Measurements from ENCODE around the gene MUC16. TPM values are rescaled to one million over a fixed set of nuclear protein-coding genes. Genes with fewer than 3 reads are reported as not detected.
"Not testable (repeated sequence)": the region's sequence is repeated elsewhere in the genome, so short reads cannot be mapped to it uniquely, and the experiment has no call there.

MUC16 gene
- total and polyA plus RNA-seq, 4 donors: under 0.01 TPM; not detected in 3

DNA sequence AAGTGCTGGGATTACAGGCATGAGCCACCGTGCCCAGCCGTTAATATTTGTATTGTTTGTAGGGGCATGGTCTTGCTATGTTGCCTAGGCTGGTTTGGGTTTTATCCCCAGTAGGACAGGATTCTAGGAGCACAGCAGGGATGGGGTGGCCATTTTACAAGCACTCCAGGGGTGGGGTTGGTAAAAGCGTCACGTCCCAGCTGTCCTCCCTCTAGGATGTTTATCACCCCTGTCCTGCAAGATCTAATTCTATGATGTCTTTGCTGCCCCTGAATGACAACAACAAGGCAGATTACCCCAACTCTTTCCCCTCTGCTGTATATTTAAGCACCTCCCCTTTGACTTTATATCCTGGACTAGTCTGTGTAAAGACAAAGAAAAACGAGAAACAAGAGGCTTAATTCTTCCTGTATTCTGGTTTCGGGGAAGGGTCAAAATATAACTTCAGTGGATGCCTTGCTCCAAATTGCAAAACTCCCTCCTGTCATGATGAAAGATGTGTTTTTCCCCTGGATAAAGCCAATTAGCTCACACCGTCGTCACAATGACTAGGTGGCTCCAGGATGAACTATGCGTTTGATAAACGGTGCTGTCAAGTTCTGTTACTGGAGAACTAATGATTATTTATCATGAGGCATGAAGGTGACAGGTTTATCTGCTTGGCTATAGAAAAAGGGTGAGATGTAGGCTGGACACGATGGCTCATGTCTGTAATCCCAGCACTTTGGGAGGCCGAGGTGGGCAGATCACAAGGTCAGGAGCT, 48.9 kb upstream of the MUC16 start:
- no peak for TF ChIP-seq ZBTB33 (IDR thresholded peaks at IDR 0.05)
- TF ChIP-seq YY1 (IDR thresholded peaks at IDR 0.05): no peak
- no peak for TF ChIP-seq RXRA (IDR thresholded peaks at IDR 0.05)
- no peak for TF ChIP-seq FOXA2 (IDR thresholded peaks at IDR 0.05)
- TF ChIP-seq EGR1 (IDR thresholded peaks at IDR 0.05; ENCODE audit: low read depth in 2 of 2): no peak
- TF ChIP-seq GABPA (IDR thresholded peaks at IDR 0.05 in 1 of 2, conservative IDR thresholded peaks at IDR 0.05 in 1 of 2): no peak
- no peak for TF ChIP-seq SP1 (IDR thresholded peaks at IDR 0.05)
- no peak for TF ChIP-seq FOXA1 (IDR thresholded peaks at IDR 0.05)
- TF ChIP-seq JUND (IDR thresholded peaks at IDR 0.05): no peak
- no peak overlapping the region for H3K4me3 ChIP-seq (ENCODE audit: low read depth in 1 of 3, low read length in 3 of 3)
- H3K27ac ChIP-seq (ENCODE audit: low read depth in 1 of 2, low read length in 2 of 2): no peak overlapping the region
- no peak for DNase-seq (ENCODE audit: low spot score)
- peaks cover 0 to 3% (median 0%) of the 10 kb centered on the region in 4 donors for H3K9me3 ChIP-seq (ENCODE audit: control insufficient read depth in 4 of 4, low read length in 3 of 4)
- no peaks in the 10 kb centered on the region for H3K4me1 ChIP-seq (ENCODE audit: control insufficient read depth in 4 of 4, insufficient read depth in 4 of 4, low read length in 3 of 4)
- no peak overlapping the region for H3K9ac ChIP-seq (ENCODE audit: low read depth in 1 of 2, low read length in 2 of 2)
- no peaks in the 10 kb centered on the region for H3K27me3 ChIP-seq (ENCODE audit: control insufficient read depth in 4 of 4, insufficient read depth in 4 of 4, low read length in 3 of 4)
- WGBS: 52% methylated on average over 12 of the region's 12 CpGs
- no peaks in the 10 kb centered on the region for H3K36me3 ChIP-seq (ENCODE audit: control insufficient read depth in 4 of 4, insufficient read depth in 3 of 4, low read depth in 1 of 4, low read length in 3 of 4)

GRCh38 chr19:9057505-9058258, 47.5 kb upstream of the MUC16 start:
- 72% methylated on average over 4 of the region's 4 CpGs for WGBS
- no peaks in the 10 kb centered on the region for H3K36me3 ChIP-seq (ENCODE audit: control insufficient read depth in 4 of 4, insufficient read depth in 3 of 4, low read depth in 1 of 4, low read length in 3 of 4)
- no peaks in the 10 kb centered on the region for H3K4me1 ChIP-seq (ENCODE audit: control insufficient read depth in 4 of 4, insufficient read depth in 4 of 4, low read length in 3 of 4)
- H3K9me3 ChIP-seq (ENCODE audit: control insufficient read depth in 4 of 4, low read length in 3 of 4): peaks cover 0 to 3% (median 0%) of the 10 kb centered on the region in 4 donors
- TF ChIP-seq TAF1 (conservative IDR thresholded peaks at IDR 0.05): no peak
- TF ChIP-seq FOXA2 (IDR thresholded peaks at IDR 0.05): no peak
- TF ChIP-seq, protein P1, sequence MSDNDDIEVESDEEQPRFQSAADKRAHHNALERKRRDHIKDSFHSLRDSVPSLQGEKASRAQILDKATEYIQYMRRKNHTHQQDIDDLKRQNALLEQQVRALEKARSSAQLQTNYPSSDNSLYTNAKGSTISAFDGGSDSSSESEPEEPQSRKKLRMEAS (IDR thresholded peaks at IDR 0.05): no peak
- no peak for TF ChIP-seq JUND (IDR thresholded peaks at IDR 0.05)
- no peak for TF ChIP-seq EGR1 (IDR thresholded peaks at IDR 0.05; ENCODE audit: low read depth in 2 of 2)
- TF ChIP-seq YY1 (IDR thresholded peaks at IDR 0.05): no peak
- TF ChIP-seq ZBTB33 (IDR thresholded peaks at IDR 0.05): no peak
- no peak for TF ChIP-seq HNF4G (IDR thresholded peaks at IDR 0.05)
- TF ChIP-seq ATF3 (IDR thresholded peaks at IDR 0.05): no peak
- no peak overlapping the region for H3K9ac ChIP-seq (ENCODE audit: low read depth in 1 of 2, low read length in 2 of 2)
- H3K27me3 ChIP-seq (ENCODE audit: control insufficient read depth in 4 of 4, insufficient read depth in 4 of 4, low read length in 3 of 4): no peaks in the 10 kb centered on the region
- H3K27ac ChIP-seq (ENCODE audit: low read depth in 1 of 2, low read length in 2 of 2): no peak overlapping the region
- no peak overlapping the region for H3K4me3 ChIP-seq (ENCODE audit: low read depth in 1 of 3, low read length in 3 of 3)
- DNase-seq (ENCODE audit: low spot score): no peak

DNA sequence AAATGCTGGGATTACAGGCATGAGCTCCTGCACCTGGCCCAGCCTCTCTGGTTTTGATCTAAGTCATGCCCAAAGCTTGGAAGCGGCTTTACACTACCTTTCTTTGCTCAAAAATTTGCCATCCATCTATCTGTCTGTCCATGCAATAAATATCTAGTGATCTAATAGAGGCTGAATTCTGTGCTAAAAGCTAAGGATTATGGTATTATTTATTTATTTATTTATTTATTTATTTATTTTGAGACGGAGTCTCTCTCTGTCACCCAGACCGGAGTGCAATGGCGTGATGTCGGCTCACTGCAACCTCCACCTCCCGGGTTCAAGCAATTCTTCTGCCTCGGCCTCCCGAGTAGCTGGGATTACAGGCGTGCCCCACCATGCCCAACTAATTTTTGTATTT, 45.9 kb upstream of the MUC16 start:
- H3K27me3 ChIP-seq (ENCODE audit: control insufficient read depth in 4 of 4, insufficient read depth in 4 of 4, low read length in 3 of 4); H3K4me3 ChIP-seq (ENCODE audit: low read depth in 1 of 3, low read length in 3 of 3); H3K4me1 ChIP-seq (ENCODE audit: control insufficient read depth in 4 of 4, insufficient read depth in 4 of 4, low read length in 3 of 4); H3K9ac ChIP-seq (ENCODE audit: low read depth in 1 of 2, low read length in 2 of 2); H3K27ac ChIP-seq (ENCODE audit: low read depth in 1 of 2, low read length in 2 of 2); H3K9me3 ChIP-seq (ENCODE audit: control insufficient read depth in 4 of 4, low read length in 3 of 4); DNase-seq (ENCODE audit: low spot score); H3K36me3 ChIP-seq (ENCODE audit: control insufficient read depth in 4 of 4, insufficient read depth in 3 of 4, low read depth in 1 of 4, low read length in 3 of 4): not testable (repeated sequence)
- 95% methylated on average over 9 of the region's 9 CpGs for WGBS

All from liver (tissue), 9 donors.